GM19025 (cell line): ENCODE results near the gene MKLN1.
"Not testable (repeated sequence)": the region's sequence is repeated elsewhere in the genome, so short reads cannot be mapped to it uniquely, and the experiment has no call there.

Experiments used
- ATAC-seq: cut with Tn5 transposase; IDR thresholded peaks from one replicate; pipeline ENCODE4 v1.9.1; 2021; ENCODE audit warnings: mild to moderate bottlenecking, low read depth, moderate library complexity; ENCODE audit not compliant: unreplicated experiment

The MKLN1 gene

GRCh38 chr7:131388126-131388525 lies 60.5 kb downstream of the MKLN1 start:
- ATAC-seq = no peak

- ATAC-seq = no peak
These were observed 62.6 kb downstream of the MKLN1 start for GRCh38 chr7:131390275-131390674.

GRCh38 chr7:131391145-131391544 lies 63.5 kb downstream of the MKLN1 start:
- ATAC-seq = no peak

- no peak for ATAC-seq
These were observed 73.1 kb downstream of the MKLN1 start for GRCh38 chr7:131400681-131401176.

- ATAC-seq = no peak
These were observed 73.5 kb downstream of the MKLN1 start for GRCh38 chr7:131401194-131401593.

GRCh38 chr7:131403322-131403721 lies 75.6 kb downstream of the MKLN1 start:
- ATAC-seq = no peak

GRCh38 chr7:131404226-131404911 lies 76.7 kb downstream of the MKLN1 start:
- ATAC-seq = no peak

GRCh38 chr7:131409129-131409766 lies 81.6 kb downstream of the MKLN1 start:
- ATAC-seq = no peak

GRCh38 chr7:131412031-131412430 lies 84.4 kb downstream of the MKLN1 start:
- no peak for ATAC-seq

GRCh38 chr7:131413711-131414110 lies 86.0 kb downstream of the MKLN1 start:
- no peak for ATAC-seq

GRCh38 chr7:131424219-131424822 lies 96.6 kb downstream of the MKLN1 start:
- no peak for ATAC-seq

GRCh38 chr7:131425992-131426391 lies 98.3 kb downstream of the MKLN1 start:
- ATAC-seq = no peak

GRCh38 chr7:131430826-131431225 lies 103.2 kb downstream of the MKLN1 start:
- ATAC-seq = not testable (repeated sequence)

- no peak for ATAC-seq
These were observed 103.6 kb downstream of the MKLN1 start for GRCh38 chr7:131431289-131431688.

- no peak for ATAC-seq
These were observed 104.1 kb downstream of the MKLN1 start for GRCh38 chr7:131431756-131432155.

- no peak for ATAC-seq
These were observed 108.7 kb downstream of the MKLN1 start for GRCh38 chr7:131436384-131436783.

- no peak for ATAC-seq
These were observed 111.3 kb downstream of the MKLN1 start for GRCh38 chr7:131438969-131439368.

- ATAC-seq = no peak
These were observed 115.8 kb downstream of the MKLN1 start for GRCh38 chr7:131443496-131443895.

GRCh38 chr7:131444683-131445082 lies 117.0 kb downstream of the MKLN1 start:
- ATAC-seq = no peak

GRCh38 chr7:131449373-131449902 lies 121.8 kb downstream of the MKLN1 start:
- ATAC-seq = no peak

- ATAC-seq = no peak
These were observed 126.8 kb downstream of the MKLN1 start for GRCh38 chr7:131454498-131454897.
